SIG-M5 treated with dmso at 0.1 percent for 504 hours (cell line): ENCODE measurements around the gene SLC11A1.
A peak's percentile ranks its signal among the peaks of the same experiment; 100 is the strongest.

Experiments
- DNase-seq: peaks from one replicate; lab custom pipeline; 2025; ENCODE audit not compliant: unreplicated experiment; lab: John Stamatoyannopoulos, UW

Gene SLC11A1, protein sequence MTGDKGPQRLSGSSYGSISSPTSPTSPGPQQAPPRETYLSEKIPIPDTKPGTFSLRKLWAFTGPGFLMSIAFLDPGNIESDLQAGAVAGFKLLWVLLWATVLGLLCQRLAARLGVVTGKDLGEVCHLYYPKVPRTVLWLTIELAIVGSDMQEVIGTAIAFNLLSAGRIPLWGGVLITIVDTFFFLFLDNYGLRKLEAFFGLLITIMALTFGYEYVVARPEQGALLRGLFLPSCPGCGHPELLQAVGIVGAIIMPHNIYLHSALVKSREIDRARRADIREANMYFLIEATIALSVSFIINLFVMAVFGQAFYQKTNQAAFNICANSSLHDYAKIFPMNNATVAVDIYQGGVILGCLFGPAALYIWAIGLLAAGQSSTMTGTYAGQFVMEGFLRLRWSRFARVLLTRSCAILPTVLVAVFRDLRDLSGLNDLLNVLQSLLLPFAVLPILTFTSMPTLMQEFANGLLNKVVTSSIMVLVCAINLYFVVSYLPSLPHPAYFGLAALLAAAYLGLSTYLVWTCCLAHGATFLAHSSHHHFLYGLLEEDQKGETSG

DNA sequence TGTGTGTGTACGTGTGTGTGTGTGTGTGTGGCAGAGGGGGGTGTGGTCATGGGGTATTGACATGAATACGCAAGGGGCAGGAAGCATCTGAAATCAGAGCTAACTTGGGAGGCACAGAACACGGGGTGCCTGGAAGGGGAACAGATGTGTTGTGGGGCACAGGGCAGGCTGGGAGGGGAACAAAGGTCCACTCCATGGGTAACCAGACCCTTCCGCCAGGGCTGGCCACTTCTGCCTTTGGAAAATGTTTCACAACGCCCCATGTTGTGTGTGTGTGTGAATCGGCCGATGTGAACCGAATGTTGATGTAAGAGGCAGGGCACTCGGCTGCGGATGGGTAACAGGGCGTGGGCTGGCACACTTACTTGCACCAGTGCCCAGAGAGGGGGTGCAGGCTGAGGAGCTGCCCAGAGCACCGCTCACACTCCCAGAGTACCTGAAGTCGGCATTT, at the start of gene SLC11A1:
SLC11A1 (plus strand) TSS at position 358 of the 451 bp plus-strand sequence. CDS start 96 bp downstream, outside the sequence.
- DNase-seq: no peak

DNA sequence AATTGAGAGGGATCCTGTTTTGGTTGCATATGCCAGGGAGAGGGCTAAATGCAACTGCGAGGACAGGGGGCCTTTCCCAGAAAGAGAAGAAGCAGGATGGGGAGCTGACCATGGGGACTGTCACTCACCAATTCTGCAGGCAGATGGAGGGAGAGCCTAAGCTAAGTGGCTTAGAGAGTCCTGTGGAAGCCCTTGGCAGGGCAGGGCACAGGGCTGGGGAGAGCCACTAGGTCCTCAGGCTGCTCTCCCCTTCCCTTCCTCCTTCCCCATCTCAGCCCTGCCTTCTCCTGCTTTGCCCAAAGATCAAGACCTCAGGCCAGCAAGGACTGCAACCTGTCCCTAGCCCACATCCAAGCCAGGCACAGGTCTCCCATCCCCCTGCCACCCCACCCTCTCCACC, 49.8 kb upstream of the SLC11A1 start:
- DNase-seq: no peak

DNA sequence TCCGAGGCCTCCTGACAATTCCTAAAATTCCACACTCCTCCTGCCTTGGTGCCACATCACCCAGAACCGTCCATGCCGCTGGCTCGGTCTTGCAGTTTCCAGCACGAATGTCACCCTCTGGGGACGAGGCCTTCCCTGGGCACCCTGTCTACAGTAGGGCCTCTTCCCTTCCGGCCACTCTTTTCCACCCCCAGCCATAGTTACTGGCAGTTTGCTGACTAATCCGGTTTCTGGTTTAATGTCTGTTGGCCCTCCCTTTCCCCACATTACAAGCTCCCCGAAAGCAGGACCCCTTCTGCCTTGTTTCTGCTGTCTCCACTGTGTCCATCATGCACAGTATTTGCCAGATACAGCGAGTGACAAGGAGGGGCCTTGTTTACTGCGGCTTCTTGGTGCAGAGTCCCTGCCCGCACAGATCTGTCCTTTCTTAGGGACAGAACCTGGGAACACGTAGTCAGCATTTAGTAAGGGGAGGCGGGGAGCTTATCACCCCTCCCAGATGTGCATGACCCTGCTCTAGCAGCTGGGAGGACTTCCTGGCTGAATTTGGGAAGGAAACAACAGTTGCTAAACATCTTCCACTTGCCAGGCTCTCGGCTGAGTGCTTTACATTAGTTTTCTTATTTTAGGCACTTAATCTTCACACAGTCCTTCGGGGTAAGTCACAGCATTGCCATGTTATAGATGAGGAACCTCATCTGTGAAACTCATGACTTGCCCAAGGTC, 49.0 kb upstream of the SLC11A1 start:
- DNase-seq: peak; percentile 92

DNA sequence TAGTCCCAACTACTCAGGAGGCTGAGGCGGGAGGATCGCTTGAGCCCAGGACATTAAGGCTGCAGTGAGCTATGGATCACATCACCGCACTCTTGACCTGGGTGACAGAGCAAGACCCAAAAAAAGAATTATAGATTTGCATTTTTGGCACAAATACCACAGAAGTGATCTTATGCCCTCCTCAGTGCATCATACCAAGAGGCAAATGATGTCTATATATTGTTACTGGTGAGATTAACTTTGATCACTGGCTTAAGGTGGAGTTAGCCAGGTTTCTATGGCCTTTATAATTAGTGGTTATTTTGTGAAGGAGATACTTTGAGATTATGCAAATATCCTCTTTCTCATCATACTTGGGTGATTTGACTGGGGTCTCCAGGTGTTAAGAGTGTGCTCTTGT, 47.5 kb upstream of the SLC11A1 start:
- DNase-seq: no peak

DNA sequence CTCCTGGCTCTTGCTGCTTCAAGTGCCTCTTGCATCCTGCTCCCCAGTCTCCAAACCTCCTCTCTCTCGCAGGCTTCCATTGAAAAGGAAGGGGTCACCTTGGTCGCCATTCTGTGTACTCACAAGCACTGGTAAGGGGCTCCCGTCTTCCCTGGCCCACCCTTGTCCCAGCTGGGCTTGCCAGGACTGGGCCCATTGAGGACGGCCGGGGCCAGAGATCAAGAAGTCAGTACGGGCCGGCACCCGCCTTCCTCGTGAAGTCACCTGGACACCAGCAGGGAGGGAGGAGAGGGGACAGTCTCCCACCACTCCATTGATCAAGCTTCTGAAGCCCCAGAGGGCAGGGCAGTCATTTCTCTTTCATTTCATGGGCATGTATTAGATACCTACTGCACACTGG, 41.4 kb upstream of the SLC11A1 start:
- no peak for DNase-seq

DNA sequence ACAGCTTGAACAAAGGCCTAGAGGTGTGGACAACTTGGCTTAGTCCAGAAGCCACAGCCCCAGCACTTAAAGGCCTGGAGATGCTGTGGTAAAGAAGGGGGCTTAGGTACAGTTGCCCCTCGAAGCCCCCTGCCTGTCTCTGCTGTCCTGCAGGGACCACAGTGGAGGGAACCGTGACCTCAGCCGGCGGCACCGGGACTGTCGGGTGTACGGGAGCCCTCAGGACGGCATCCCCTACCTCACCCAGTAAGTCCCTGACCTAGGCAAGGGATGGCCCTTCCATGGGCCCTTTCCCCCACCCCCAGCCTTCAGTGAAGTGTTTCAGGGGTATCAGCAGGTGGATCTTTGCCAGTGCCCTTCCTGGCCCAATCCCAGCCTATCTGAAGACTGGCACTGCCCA, 40.7 kb upstream of the SLC11A1 start:
- no peak for DNase-seq

DNA sequence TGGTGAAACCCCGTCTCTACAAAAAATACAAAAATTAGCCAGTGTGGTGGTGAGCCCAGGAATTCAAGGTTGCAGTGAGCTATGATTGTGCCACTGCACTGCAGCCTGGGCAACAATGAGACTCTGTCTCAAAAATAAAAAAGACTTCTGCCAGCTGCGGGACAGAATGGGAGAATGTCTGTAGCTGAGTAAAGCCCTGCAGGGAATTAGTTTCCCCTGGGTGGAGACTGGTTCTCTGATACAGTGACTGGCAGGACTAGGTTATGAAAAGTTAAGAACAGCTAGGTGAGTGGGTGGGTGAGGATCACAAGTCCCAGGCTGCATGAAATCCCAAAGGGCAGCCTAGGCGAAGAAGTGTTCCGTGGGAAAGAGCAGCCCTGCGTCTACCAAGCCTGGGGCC, 39.2 kb upstream of the SLC11A1 start:
- DNase-seq: no peak

DNA sequence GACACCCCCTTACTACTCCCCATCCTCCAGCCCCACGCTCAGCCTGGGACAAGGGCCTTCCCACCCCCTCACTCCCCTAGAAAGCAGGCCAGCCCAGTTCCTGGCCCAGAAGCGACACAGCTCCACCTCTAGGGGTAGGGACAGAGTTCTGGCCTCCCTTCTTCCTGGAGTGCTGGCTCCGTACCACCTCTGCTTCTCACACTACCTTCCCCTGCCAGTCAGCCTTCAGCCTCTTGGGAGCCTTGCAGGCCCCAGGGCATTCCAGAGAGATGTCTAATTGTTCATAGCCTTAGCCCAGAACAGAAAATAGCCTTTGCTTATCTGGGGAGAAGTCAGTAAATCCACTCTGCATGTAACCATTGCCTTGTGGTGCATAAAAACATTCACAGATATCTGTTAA, 38.5 kb upstream of the SLC11A1 start:
- DNase-seq: no peak

DNA sequence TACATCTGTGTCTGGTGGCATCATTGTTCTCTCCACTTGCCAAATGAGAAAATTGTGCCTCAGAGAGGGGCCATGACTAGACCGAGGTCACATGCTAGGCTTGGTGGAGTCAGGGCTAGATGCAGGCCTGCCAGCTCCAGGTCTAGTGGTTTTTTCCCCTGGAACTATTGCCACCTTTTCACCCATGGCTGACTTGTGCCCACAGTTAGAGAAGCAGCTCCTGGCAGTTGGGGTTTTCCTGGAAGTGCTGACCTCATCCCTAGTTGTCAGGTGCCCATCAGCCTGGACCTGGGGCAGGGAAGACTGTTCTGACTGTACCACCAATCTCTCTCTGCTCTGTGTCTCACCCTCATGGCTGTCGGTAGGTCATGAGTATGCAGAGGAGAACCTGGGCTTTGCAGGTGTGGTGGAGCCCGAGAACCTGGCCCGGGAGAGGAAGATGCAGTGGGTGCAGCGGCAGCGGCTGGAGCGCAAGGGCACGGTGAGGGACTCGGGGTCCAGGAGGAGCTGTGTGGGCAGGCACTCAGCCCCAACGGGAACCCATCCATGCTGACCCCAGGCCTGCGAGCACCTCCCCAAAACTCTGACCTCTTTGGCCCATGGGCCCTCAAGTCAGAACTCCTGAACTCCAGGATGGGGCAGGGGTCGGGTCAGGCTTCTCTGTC, 37.9 kb upstream of the SLC11A1 start:
- DNase-seq: no peak

DNA sequence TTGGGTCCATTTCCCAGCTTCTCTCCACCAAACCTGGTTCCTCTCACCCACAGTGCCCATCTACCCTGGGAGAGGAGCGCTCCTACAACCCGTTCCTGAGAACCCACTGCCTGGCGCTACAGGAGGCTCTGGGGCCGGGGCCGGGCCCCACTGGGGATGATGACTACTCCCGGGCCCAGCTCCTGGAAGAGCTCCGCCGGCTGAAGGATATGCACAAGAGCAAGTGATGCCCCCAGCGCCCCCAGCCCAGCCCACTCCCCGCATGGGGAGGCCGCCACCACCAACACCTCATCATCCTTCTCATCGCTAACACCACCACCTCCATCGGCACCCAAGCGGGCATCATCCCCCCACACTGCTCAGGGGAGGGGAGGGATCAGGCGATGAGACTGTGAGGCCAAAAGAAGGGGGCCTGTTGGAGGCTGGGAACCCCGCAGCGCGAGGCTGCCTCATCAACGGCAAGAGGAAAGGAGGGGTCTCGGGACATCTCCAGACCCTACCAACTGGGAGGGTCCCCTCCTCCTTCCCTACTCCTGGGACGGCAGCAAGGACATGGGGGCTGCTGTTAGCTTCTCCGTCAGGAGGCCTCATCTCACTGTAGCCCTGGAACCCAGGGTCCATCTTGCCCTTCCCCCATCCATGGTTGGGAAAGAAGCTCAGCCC, 37.2 kb upstream of the SLC11A1 start:
- DNase-seq: no peak

DNA sequence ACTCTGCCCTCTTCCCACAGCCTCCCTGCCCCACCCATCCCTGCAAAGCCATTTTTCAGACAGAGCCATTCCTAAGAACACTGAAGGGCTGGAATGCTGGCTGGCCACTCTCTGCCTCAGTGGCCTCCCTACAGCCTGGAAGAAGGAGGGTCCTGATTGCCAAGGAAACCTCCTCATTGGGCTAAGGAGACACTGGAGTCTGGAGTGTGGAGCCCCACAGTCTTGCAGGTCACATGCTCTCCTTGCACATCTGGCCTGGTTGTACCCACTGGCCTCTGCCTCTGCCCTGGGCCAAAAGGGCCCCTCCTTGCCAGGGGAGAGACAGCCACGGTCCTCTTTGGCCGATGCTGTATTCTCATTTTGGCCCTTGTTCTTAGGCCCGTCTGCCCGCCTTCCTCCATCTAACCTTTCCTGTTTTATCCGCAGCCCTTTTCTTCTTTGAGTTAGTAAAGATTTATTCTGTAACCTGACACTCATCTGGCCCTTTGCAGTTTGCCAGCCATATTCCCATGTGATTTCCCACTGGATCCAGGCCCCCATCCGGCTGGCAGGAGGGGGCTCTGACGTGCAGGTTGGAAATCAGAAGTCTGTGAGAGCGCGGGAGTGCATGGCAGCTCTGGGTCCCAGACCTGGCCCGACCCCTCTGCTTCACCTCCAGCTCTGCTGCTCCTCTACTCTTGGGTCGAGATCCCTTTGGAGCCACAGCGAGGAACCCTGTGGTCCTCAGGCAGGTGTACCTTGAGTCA, 36.4 kb upstream of the SLC11A1 start:
- no peak for DNase-seq

DNA sequence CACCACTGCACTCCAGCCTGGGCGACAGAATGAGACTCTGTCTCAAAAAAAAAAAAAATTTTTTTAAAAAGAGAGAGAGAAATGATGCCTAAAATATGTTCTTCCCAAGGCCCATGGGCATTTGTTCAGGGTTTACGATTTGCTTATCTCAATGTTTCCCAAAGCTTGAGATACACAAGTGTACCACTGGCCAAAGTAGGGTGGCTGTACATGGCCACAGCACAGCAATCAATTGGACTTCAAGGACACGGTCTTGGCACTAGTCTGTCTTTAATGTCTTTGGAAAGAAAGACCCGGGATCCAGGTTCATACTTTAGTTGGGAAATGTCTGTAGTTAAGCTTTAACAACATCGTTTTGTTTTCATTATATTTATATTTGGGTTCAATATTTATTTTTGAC, 34.9 kb upstream of the SLC11A1 start:
- no peak for DNase-seq

DNA sequence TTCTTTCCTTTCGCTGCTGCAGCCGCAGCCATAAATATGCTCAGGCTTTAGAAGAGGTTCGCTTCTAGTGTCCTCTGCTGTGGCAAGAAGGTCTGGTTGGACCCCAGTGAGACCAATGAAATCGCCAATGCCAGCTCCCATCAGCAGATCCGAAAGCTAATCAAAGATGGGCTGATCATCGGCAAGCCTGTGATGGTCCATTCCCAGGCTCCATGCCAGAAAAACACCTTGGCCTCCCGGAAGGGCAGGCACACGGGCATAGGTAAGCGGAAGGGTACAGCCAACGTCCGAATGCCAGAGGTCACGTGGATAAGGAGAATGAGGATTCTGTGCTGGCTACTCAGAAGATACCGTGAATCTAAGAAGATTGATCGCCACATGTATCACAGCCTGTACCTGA, 28.0 kb upstream of the SLC11A1 start:
- DNase-seq: no peak

DNA sequence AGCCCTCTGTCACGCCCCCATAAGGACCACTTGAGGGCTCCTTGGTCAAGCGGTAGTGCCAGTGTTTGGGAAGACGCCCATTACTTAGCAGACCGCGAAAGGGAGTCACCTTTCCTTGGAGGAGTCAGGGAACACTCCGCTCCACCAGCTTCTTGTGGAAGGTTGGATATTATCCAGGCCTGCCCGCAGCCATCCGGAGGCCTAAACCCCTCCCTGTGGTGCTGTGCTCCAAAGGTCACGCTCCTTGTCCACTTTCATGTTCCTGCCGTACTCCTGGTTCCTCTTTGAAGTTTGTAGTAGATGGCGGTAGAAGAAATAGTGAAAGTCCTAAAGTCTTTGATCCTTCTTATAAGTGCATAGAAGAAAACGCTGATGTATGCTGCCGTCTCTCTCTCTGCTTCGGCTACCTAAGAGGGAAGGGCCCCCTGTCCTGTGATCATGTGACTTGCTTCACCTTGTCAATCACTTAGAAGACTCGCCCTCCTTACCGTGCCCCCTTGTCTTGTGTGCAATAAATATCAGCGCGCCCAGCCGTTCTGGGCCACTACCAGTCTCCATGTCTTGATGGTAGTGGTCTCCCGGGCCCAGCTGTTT, 27.1 kb upstream of the SLC11A1 start:
- DNase-seq: no peak

DNA sequence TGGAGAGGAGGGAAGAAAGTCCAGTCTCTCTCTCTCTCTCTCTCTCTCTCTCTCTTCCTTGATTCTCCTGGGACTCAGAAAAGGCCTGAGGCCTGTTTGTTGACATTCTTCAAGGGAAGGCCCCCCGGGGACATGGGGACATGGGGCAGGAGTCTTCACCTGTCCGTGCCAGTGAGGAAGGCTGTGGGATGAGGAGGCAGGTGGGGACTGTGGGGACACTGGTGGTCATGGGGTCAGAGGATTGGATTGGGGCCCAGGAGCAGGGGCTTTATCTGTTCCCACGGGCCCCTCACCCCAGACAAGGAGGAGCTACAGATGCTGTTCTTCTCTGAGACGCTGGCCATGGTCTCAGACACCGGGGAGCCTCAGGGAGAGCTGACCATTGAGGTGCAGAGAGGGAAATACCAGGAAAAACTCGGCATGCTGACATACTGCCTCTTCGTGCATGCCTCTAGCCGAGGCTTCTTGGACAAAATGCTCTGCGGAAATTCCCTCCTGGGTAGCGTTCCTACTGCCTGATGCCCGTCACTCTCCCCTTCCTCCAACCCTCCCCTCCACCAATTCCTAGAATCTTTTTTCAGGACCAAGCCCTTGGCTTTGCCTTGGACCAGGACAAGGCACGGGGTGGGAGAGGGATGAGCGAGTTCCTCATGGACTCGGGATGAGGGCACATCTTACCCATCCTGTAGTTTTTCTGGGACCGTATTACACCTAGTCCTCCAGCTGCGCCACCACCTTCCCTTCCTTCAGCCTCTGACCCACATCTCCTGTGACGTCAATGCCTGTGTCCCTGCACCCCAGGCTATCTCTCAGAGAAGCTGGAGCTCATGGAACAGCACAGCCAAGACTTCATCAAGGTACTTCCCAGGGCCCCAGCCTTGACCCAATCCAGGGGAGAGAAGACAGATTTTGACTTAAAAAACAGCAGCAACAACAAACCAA, 24.6 kb upstream of the SLC11A1 start:
- no peak for DNase-seq

DNA sequence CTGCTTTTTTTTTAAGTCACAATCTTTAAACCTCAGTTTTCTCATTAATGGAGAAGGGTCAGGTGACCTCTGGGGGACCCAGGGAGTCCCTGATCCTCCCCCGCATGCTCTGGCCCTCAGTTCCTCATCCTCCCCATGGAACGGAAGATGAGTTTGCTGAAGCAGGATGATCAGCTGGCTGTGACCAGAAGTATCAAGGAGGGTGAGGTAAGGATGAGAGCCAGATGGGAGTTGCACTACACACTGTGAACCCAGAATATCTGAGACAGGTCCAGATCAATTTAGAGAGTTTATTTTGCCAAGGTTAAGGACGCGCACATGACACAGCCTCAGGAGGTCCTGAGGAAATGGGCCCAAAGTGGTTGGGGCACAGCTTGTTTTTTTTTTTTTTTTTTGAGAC, 21.6 kb upstream of the SLC11A1 start:
- peak; percentile 64 for DNase-seq

DNA sequence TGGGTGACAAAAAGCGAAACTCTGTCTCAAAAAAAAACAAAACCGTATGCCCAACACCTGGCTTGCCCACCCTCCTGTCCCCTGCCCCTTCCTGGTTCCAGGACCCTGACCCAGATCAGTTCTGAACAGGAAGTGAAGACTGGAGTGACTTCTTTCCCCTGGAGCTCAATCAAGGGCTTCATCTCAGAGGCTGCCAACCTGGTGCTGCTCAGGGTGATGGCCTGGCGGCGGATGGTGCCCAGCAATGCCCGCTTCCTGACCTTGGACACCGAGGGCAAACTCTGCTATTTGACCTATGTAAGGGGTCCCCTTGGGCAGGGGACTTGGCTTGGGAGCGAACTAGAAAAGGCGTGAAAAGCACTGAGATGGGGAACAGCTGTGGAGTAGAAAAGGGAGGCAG, 19.5 kb upstream of the SLC11A1 start:
- no peak for DNase-seq

DNA sequence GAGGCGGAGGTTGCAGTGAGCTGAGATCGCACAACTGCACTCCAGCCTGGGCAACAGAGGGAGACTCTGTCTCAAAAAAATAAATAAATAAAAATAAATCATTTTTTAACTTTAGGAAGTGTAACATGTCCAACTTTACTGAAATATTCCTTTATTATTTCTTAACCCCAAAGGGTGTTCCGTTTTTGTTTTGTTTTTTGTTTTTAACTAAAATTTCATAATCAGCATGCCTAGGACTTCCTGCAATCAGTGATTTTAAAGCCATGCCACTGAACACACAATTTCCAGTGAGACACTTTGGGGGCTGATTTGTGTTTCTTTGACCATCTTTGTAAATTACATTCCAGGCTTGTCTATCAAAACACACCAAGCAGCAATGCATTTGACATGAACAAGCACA, 18.3 kb upstream of the SLC11A1 start:
- no peak for DNase-seq

DNA sequence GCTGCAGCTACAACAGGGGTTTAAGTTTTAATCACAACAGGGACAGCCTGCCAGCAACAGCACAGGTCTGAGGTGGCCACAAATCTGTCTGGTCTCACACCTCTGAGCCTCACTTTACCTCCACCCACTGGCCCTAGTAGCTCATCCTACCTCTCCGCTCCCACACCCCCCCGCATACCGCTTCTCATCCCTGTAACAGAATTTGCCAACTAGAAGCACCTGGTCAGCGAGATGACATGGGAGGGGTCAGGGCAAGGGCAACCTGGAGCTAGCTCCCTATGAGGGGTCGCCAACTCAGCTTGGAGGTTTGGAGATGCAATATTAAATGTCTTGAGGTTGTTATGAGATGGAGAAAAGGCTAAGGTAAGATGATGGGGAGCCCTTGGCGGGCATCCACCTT, 17.9 kb upstream of the SLC11A1 start:
- DNase-seq: no peak
